Islet of Langerhans (tissue), 1 donor: ENCODE measurements around the gene TRAM2.

Source experiments
- FAIRE-seq: peaks from one replicate; lab custom pipeline; 2011; peaks lifted over from hg19 to GRCh38; lab: Jason Lieb, UNC

Gene TRAM2

DNA sequence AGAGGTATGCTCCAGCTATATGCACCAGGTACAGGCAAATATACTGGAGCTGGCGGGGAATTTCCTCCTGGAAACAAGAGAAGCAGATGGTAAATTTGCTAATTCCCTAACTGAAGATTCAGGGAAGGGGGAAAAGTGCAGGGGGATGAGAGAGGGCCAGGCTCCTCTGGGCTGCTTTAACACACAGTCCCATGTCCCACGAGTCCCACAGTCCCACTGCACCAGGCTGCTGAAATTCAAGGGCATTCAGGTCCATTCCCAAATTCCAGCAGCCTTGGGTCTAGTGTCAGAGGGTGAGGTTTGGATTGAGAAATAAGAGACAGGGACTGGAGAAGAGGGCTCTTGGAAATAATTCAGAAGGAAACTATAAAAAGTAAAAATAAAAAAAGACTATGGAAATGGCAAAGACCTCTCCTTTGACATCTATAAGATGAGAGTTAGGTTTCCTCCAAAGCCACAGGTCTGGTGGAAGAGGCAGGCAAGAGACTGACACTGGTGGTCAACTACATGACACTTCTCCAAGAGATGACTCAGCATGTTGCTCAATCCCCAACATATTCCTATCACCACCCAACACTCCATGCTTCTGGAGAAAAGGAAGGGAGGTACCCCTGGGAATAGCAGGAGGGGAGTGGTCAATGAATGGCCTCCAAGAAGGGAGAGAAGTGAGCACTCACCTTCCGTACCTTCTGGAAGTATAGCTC, 69.2 kb downstream of the TRAM2 start:
- no peak for FAIRE-seq

GRCh38 chr6:52506476-52506875, 70.4 kb downstream of the TRAM2 start:
- FAIRE-seq, result no peak

GRCh38 chr6:52505726-52506409, 71.0 kb downstream of the TRAM2 start:
- FAIRE-seq, result no peak

DNA sequence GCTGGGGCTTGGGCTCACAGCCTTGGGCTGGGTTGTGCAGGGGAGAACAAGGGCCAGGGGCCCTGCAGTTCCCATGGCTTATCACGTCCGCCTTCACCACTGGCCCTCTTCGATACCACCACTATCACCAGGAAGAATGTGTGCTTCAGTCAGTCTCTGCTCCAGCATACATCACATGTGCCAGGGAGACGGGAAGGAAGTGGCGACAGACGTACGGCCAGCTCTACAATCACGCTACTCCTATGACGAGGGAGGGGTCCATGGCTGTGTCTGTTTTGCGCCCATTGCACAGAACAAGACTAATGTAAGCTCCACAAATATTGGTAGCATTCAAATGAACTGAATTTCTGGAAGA, 72.1 kb downstream of the TRAM2 start:
- FAIRE-seq, result no peak

GRCh38 chr6:52503851-52504781, 72.7 kb downstream of the TRAM2 start:
- FAIRE-seq, result no peak

DNA sequence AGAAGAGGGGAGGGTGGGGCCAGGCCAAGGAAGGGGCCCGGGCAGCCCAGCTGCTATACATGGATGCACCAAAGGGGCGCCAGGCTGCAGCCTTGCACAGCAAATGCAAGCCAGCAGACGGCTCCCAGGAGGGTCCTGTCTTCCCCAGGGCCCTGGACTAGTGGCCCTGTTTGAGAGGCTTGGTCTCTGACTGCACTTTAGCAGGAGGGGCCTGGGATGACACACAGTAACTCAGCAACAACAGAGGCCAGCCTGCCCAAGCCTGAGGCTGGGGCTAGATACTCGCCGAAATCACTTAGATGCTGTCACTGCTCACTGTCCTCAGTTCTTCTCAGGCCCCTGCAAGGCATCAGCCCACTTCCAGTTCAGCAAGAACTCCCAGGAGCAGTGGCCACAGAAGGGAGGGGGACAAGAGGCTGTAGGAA, 73.5 kb downstream of the TRAM2 start:
- no peak for FAIRE-seq

DNA sequence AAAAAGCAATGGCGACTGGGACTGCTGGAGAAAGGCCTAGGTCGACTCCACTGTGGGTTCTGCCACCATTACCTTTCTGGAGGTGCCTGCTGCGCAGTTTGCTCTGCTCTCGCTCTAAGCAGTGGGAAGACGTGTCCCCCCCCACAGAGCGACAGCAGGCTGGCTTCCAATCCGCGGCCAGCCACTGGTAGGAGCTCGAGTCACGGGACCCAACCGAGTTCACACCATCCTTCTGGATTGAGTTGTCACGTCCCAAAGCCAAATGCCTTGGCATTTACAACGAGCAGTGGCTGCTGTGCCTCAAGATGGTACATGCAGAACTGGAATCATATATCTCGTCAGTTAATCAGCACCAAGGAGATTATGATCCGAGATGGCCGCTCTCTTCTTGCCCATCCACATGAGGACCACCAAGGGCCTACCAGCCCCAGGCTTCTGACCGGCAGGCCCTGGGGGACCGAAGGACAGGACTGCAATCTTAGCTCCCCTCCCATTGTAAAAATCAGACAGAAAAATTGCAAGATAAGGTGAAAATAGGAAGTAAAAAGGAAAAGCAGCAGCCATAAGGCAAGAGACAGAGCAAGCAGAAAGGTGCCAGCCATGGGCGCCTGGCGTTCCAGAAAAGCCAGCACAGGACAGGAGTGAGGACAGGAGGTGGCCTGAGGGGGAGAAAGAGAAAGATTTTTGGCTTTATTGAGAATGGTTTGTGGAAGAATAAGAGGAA, 74.4 kb downstream of the TRAM2 start:
- FAIRE-seq, result no peak

- FAIRE-seq, result no peak
These were observed 76.4 kb downstream of the TRAM2 start for GRCh38 chr6:52500238-52501129.

DNA sequence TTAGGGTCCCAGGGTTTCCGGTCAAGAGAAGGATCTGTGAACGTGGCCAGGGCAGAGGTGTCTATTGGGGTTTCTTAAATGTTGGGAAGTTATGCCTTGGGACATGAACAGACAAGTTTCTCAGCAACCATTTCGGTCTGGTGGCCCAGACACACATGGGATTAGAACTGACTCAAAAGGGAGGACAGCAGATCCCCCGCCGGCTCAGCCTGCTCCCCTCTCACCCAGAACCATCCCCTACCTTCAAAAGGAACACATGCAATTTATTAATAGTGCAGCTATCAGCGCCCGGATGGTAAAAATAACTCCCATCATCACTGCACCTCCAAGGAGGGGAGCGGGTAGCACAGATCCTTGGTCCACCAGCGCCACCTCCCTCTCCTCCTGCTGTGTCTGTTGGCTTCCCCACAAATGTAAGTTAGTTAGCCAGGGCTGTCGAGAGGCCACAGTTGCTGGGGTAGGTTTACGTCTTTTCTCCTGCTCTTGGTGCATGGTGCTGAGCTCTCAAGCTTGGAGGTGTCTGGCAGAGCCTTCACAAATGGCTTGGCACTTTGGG, 77.1 kb downstream of the TRAM2 start:
- no peak for FAIRE-seq

DNA sequence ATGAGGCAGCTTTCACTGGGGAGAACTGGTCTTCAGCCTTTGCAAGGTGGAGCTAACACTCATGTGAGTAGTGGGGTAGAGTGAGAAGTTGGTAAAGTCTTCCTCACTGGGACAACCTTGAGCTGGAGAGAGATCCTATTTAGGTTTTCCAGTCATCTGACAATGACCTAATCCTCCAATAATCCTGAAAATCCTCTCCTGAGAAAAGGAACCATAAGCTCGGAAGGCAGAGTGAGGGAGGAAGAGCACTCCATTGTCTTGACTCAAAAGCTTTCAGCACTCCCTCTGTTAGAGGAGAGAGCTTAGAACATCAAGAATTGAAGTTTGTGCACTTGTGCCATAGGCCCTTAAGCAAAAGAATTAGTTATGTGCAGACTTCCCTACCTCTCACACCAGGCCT, 77.8 kb downstream of the TRAM2 start:
- no peak for FAIRE-seq

GRCh38 chr6:52498538-52499017, 78.3 kb downstream of the TRAM2 start:
- no peak for FAIRE-seq

- no peak for FAIRE-seq
These were observed 79.0 kb downstream of the TRAM2 start for GRCh38 chr6:52497652-52498408.

GRCh38 chr6:52496631-52497030, 80.2 kb downstream of the TRAM2 start:
- no peak for FAIRE-seq

DNA sequence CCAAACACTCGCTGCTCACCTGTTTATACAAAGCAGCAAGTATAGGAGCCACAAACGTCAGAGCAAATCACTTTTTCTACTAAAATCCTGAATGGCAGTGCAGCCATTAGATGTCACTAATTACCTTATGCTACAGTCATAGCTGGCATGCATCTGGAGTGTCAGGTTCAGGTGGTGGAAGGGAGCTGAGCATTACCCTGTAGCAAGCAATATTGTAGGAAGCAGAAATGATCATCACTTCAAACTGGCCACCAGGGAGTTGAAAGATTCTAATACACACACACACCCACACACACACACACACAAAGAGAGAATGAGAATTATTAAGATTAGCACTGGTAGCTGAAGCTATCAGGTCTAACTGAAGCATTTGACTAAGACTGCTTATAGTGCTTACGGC, 80.9 kb downstream of the TRAM2 start:
- no peak for FAIRE-seq

- FAIRE-seq, result no peak
These were observed 82.4 kb downstream of the TRAM2 start for GRCh38 chr6:52494298-52495072.

DNA sequence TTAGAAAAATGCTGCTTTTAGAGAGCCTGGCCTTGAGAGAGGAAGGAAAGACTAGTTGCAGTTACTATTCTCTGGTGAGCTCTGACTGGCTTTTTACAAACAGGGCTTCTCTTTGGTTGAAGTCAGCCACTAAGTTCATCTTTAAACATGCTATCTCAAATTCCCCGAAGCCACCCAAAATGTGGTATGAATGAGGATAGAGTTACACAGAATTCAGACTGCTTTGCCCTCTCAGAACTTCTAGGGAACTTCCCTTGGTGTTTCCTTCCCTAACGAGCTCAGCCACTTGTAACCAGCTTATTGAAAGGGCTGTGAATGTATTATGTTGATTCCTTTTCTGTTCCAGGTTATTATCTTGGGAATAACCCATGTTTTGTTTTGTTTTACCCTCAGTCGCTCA, 83.2 kb downstream of the TRAM2 start:
- no peak for FAIRE-seq

GRCh38 chr6:52491203-52492069, 85.4 kb downstream of the TRAM2 start:
- FAIRE-seq, result no peak

GRCh38 chr6:52489881-52490280, 87.0 kb downstream of the TRAM2 start:
- no peak for FAIRE-seq
